NCI-H2029 (cell line): Measurements from ENCODE around the gene TEKT2.

ENCODE experiments used
- DNase-seq: peaks from one replicate; lab custom pipeline; 2025; lab: John Stamatoyannopoulos, UW

The TEKT2 gene

DNA sequence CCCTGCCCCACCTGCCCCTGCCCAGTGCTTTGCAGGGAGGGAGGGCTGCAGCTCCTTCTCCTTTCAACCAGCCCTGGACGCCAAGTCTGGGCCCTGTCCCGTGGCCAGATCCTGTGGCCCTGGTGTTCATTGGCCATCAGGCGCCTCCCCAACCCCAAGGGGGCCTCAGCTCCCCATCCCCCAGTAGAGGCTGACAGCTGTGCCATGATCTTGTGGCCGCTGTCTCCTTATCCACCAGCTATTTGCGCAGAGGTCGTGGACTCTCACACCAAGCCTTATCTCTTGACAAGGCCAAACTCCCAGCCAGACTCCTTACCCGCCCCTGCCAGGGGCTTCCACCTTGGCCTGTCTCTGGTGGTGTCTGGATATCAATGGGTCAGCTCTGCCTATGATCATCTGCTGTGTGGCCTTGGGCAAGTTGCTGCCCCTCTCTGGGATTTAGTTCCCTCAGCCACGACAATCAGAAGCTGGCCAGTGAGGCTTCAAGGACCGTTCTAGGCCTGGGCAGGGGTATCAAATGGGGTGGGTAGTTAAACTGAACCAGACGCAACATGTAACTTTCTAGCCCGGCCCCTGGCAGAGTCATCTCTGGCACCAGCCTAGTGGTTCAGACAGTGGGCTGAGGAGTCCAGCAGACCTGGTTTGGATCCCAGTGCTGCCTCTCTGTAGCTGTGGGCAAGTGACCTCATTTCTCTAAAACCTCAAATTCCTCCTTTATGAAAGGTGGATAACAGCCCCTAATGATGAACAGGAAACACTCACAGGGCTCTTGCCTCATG is 44.4 kb downstream of the TEKT2 start:
- no peak for DNase-seq

DNA sequence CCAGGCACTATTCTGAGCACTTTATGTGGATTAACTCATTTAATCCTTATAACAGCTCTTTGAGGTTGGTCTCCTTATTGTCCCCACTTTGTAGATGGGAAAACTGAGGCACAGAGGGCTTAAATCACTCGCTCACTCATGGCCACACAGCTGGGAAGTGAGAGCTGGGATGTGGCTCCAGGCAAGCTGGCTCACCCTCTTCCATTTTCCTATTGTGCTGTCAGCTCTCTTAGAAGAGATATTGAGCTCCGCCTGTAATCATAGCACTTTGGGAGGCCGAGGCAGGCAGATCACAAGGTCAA is 45.0 kb downstream of the TEKT2 start:
- DNase-seq, result no peak

DNA sequence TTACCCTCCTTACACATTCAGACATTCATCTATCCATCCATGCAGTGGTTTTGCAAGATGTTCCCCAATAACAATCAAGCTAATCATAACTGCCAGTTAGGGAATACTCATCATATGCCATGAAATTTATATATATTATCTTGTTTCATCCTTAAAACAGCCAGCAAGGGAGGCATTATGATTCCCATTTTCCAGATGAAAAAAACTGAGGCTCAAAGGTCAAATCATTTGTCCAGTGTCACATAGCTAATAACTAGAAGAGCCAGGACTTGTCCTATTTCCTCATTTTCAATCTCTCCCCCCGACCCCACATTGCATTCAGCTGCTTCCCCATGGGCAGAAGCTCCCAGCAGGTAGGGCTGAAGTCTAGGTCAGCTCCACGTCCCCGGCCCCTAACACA is 48.1 kb downstream of the TEKT2 start:
- DNase-seq, result no peak

DNA sequence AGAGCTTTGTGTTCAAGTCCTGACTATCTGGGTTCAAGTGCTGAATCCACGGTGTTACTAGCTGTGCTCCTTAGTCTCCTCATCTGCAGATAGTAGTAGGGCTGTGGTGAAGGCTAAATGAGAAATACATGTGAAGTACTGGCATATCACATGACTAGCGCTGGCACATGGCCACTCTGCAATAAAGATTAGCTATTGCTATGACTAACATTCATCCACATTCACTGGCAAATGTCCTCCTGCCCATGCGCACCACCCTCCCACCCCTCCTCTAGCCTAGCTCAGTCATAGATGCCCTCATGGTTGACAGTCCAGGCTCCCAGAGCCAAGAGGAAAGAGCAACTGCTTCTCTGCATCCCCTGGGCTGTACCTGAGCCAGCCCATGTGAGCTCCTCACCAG is 49.6 kb downstream of the TEKT2 start:
- peak; percentile 83 for DNase-seq

DNA sequence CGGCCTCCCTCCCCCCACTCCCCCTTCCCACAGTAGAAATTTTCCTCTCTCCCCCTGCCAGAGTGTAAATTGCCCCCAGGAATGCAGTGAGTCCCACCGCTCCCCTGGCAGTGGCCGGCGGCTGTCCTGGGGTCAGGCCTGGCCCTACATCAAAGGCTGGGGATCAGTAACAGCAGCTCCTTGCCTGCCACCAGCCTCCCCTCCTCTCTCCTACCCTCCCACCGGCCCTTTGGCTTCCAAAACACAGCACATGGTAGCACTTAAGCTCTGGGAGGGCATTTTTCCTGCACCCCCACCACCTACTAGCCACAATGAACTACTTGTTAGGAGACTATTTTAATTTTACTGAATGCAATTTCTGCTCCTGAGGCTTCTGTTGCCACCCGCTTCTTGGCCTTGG is 50.1 kb downstream of the TEKT2 start:
- DNase-seq, result no peak

DNA sequence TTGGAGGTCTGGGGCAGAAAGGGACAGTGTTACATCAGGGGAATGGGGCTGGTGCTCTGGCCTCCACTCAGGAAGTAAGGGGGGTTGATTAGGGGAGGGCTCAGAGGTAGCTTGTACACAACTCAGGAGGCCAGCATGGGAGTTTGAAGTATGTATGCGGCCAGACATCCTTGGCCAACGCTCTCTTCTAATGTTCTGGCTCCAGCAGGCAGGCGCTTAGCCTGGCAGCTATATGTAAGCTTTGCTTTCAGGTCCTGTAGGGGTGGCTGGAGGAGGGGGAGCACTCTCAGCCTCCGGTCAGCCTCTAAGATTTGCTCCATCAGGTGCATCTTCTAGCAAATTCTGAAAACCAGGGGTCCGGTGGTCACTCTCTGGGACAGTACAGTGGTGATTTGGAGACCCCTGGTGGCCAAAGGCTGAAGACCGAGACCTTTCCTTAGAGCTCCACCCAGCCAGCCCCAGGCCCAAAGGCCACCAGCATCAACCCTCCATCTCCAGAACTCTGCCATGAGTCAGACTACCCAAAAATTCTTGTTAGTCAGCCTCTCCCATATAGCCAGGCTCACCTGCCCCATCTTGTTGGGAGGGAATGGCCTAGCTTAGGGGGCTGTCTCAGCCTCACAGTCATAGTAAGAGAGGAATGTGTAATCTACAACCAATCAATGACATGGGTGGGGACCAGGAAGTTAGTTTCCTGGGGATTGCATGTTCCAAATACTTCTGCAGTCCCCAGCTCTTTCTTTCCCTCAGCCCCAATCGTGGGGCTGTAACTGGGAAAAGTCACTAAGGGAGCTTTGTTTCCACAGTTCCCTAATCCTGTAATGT is 50.8 kb downstream of the TEKT2 start:
- DNase-seq, result no peak

DNA sequence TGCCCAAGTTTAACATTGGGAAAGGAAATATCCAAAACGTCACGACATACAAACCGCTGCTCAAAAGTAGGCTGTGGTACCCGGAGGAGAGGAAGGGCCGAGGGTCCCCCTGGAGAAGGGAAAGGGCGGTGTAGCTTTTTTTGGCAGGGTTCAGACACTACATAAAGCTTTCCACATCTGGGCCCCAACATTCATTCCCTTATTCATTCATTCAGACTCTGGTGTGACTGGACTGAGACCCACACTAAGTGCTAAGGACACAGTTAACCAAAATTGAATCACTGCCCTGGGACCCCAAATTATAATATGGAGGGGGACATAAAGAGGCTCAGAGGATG is 51.4 kb downstream of the TEKT2 start:
- no peak for DNase-seq

DNA sequence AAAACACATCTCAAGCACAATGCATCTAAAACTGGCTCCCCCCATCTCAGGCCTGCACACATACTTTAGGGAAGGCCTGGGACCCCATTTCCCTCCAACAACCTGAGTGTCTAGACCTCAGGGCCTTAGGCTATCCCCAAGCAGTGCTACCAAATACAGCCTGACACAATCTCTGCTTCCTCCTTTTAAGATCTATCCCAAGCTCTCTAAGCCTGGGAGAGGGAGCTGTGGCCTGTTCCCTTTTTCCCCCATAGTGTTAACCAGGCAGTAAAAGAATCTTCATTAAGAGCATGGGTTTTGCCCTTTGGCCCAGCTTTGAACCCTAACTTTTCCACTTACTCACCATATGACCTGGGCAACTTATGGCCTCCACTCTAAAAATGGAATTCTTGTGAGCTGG is 51.9 kb downstream of the TEKT2 start:
- no peak for DNase-seq

DNA sequence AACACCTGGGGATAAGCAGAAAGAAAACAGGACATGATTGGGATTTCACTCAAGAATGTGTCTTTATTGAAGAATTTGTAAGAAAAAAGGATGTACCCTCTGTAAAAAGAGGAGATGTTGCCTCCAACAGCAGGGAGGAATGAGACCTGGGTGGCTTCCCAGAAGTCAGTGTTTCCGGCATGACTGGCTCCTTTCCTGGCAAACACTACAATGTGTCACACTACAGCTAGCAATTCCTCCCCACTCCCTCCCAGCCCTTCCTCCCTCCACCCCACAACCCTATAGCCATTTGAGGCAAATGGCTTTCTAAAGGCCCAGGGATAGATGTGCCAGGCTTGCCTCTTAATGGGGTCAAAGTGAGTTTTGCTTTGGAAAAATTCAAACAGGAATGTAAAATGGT is 52.6 kb downstream of the TEKT2 start:
- DNase-seq, result no peak

DNA sequence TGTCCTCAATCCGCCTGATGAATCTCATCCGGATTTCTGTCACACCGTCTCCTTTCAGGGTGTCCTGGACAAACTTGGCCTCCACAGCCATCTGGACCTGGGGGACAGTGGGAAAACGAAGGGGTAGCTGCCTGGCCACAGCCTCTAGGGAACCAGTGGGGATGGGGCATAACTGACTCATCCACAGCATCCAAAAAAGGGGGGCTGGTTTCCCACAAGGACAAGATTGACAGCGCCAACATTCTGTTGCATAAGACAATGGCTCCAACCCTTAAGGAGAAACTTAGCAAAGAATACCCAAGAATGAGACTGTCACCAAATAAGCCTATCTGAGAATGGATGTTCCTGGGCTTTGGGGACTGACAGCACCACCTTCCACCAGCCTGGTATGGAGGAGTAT is 53.3 kb downstream of the TEKT2 start:
- no peak for DNase-seq

DNA sequence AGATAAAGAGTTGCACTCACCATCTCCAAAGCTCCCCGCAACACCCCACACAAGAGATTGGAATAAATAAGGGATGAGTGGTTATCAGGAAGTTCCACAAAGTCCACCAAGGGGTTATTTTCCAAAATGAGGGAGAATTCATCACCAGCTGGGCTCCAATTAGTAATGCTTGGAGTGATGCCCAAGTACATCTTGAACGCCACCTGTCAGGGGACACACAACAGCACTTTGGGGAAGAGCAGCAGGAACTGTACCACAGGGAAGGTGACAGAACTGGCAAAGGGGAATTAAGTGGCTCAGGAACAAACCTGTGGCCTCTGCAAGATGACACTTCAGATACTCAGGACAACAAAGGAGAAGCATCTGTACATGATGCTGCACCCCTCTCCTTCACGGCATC is 53.9 kb downstream of the TEKT2 start:
- peak; percentile 66 for DNase-seq
